GM04504 (cell line): ENCODE data around the gene CLDN9.

Source experiments
- DNase-seq: peaks from one replicate; pipeline ENCODE4 v3.0.0-alpha.2; 2012; ENCODE audit warnings: low read depth

CLDN9 gene

DNA sequence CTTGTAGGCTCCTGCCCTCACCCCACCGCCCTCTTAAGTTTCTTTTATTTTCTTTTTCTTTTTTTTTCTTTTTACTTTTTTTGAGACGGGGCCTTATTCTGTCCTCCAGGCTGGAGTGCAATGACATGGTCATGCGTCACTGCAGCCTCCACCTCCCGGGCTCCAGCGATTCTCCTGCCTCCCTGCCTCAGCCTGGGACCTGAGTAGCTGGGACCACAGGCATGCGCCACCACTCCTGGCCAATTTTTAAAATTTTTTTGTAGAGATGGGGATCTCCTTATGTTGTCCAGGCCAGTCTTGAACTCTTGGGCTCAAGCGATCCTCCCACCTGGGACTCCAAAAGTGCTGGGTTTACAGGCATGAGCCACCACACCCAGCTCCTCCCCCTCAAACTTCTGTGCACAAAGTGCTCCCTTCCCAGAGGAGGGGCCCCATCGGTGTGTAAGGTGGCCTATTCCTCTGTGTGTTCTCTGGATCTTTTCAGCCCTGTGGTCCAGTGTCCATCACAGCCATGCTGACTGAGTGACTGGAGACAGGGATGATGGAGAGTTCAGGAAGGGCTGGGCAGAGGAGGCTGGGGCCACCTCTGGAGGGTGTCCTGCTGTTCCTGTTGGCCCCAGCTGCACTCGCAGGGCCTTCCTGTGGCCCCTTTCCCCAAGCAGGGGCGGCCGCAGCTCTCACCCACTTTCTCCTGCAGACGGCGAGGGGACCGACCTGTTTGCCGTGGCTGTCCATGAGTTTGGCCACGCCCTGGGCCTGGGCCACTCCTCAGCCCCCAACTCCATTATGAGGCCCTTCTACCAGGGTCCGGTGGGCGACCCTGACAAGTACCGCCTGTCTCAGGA lies 43.8 kb downstream of the CLDN9 start:
- DNase-seq, result no peak

DNA sequence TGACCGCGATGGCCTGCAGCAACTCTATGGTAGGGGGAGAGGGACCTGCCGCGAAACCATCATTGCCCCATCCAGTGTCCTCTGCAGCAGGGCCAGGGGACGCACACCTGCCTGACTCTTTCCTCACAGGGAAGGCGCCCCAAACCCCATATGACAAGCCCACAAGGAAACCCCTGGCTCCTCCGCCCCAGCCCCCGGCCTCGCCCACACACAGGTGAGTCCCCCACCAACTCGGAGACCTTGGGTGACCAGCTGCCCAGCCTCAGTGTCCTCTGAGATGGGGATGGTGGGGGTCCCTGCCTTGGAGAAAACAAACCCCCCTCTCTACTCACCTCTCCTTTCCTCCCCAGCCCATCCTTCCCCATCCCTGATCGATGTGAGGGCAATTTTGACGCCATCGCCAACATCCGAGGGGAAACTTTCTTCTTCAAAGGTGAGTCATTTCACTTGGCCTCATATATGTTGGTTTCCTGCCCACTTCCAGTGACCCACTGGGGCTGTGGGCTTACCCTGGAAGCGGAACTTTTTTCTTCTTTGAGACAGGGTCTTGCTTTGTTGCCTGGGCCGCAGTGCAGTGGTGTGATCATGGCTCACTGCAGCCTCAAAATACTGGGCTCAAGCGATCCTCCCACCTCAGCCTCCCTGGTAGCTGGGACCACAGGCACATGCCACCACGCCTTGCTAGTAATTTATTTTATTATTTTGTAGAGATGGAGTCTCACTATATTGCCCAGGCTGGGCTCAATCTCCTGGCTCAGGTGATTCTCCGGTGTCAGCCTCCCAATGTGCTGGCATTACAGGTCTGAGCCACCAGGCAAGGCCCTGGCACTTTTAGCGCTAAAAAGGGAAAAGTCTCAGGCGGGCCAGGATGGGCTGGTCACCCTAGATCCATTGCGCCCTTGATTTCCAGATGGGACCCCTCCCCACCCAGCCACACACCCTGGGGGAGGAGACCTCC lies 44.7 kb downstream of the CLDN9 start:
- DNase-seq, result no peak

DNA sequence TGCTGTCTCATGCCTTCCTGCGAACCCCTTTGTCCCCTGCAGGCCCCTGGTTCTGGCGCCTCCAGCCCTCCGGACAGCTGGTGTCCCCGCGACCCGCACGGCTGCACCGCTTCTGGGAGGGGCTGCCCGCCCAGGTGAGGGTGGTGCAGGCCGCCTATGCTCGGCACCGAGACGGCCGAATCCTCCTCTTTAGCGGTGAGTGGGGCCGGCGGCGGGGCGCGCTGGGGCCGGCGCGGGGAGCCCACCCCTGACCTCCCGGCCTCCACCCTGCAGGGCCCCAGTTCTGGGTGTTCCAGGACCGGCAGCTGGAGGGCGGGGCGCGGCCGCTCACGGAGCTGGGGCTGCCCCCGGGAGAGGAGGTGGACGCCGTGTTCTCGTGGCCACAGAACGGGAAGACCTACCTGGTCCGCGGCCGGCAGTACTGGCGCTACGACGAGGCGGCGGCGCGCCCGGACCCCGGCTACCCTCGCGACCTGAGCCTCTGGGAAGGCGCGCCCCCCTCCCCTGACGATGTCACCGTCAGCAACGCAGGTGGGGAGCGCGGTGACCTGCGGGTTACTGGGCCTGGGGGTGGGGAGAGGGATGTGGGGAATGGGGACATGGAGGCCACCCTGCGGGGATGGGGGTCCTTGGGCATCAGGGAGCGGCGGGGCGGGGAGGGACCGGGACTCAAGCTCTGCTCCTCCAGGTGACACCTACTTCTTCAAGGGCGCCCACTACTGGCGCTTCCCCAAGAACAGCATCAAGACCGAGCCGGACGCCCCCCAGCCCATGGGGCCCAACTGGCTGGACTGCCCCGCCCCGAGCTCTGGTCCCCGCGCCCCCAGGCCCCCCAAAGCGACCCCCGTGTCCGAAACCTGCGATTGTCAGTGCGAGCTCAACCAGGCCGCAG lies 45.7 kb downstream of the CLDN9 start:
- DNase-seq, result no peak

DNA sequence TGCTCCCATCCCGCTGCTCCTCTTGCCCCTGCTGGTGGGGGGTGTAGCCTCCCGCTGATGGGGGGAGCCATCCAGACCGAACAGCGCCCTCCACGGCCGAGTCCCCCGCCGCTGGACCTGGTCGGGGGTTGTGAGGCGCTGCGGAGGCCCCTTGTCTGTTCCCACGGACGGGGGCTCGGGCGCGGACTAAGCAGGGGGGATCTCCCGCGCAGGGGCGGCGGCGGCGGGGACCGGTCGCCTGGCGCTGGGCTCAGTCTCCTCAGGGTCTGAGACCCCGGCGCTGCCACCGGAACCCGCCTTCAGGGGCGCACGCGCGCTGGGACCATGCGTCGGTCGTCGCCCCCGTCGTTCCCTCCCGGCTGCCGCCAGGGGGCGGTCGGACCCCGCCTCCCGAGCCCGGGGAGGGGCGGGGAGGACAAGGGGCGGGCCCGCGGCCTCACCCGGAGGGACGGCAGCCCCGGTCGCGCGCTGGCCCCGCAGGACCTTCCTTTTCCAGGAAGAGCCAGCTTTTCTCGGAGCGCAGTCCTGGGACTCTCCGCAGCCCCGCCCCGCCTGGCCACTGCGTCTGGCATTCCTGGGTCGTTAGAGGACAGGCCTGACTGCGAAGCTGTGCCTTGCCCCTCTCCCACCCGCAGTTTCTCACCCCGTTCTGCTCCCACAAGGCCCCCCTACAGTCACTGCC lies 46.5 kb downstream of the CLDN9 start:
- DNase-seq, result peak; percentile 74

DNA sequence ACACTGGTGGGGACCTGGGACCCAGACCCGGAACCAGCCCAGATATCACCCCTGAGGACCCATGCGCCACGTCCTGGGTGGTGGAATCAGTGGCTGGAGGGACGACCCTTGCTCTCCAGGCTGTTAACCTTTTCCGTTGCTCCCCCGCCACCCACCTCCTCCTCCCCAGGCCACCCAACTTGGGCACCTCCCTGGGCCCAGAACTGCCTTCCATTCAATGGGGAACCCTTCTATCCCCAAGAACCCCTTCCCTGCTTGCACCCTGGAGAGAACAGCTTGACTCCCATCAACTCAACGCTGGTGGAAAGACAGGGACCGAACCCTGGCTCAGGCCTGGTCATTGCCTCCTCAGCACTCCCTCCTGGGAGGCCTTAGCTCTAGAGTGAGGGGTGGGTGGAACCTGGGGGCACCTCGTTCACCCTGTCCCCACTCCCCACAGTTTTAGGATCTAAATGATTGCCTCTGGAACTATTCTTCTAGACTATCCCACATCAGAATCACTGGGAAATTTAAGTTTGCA lies 47.1 kb downstream of the CLDN9 start:
- DNase-seq, result no peak

DNA sequence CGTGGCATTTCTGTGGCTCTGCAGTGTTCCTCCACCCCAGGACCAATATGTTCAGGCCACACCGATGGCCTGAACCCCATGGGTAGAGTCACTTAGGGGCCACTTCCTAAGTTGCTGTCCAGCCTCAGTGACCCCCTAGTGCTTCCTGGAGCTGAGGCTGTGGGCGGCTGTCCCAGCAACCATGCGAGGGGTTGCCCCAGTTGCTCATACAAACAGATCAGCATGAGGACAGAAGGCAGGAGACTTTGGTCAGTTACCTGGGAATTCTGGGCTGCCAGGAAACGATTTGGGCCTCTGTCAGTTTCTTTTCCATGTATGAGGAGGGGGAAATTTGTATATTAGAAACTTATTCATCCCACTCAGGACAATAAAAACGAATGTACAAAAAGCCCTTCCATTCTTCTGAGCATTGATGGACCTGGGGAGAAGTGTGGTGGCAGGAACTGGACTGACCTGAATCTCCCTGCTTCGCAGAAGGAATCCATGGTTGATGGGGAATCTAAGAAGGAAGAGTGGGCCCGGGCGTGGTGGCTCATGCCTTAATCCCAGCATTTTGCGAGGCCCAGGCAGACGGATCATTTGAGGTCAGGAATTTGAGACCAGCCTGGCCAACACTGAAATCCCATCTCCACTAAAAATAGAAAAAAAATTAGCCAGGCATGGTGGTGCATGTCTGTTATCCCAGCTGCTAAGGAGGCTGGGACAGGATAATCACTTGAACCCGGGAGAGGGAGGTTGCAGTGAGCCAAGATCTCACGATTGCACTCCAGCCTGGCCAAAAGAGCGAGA lies 47.8 kb downstream of the CLDN9 start:
- no peak for DNase-seq

DNA sequence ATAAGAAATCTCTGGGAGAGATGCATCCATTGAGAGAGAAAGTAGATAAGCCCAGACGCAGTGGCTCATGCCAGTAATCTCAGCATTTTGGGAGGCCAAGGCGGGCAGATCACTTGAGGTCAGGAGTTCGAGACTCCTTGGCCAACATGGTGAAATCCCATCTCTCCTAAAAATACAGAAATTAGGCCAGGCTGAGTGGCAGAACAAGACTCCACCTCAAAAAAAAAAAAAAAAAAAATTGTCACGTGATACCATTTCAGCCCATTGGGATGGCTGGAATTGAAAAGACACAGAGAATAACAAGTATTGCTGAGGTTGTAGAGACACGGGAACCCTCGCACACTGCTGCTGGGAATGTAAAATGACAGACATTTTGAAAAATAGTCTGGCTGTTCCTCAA lies 49.8 kb downstream of the CLDN9 start:
- DNase-seq, result no peak

DNA sequence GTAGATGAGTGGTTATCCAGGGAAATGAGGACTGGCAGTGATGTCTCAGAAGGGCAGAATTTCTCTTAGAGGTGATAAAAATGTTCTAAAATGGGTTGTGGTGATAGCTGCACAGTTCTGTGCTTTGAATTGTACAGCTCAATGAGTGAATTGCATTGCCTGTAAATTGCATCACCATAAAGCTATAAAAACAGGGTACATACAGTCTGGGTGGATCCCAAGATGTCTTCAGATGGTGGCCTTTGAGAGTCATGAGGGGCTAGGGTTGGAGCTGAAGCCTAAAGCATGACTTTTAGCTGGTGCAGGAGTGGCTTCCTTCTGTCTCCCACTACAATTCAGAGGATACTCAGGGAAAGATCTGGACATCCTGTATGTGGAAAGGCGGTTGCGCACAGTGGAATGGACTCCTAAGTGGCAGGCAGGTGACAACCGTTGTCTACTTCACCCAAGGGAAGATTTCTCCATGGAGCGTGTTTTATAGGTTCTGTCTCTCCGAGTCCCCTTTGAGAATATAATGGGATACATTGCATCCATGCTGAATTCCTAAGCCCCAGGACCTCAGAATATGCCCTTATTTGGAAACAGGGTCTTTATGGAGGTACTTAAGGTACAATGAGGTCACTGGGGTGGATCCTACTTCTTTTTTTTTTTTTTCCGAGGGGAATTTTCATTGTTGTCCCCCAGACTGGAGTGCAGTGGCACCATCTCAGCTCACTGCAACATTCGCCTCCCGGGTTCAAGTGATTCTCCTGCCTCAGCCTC lies 51.1 kb downstream of the CLDN9 start:
- DNase-seq, result no peak
